Measurements from ENCODE around the gene IL23R. TPM values are rescaled to one million over a fixed set of nuclear protein-coding genes. Genes with fewer than 3 reads are reported as not detected.

Gene IL23R
- total RNA-seq, 1 donor from 2014 or later, result not detected

DNA sequence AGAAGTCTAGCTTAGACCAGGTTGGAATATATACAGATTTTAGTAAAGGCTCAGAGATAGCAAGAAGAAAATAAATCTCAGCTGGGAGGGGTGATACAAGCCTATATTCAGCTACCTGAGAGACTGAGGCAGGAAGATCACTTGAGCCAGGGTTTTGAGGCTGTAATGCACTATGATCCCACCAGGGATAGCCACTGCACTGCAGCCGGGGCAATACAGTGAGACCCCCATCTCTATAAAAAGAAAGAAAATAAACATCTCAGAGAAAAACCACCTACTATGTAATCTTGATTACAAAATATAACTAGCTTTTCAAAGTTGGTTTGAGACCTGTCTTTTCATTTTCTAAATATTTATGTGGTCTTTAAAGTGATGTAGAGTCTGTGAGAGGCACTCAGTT is 47.7 kb downstream of the IL23R start:
- intact Hi-C loops (cut with DNase I), result loop anchor here (2.0 kb wide), 1 partner anchor 287 kb away; no protein-coding TSS in a partner anchor
- H3K36me3 ChIP-seq, result no peaks in the 10 kb centered on the region
- no peak overlapping the region for H3K4me3 ChIP-seq
- H3K9me3 ChIP-seq, result no peaks in the 10 kb centered on the region
- no peaks in the 10 kb centered on the region for H3K4me1 ChIP-seq
- H3K27ac ChIP-seq, result no peak overlapping the region
- H3K27me3 ChIP-seq, result no peaks in the 10 kb centered on the region
- no peak for DNase-seq (ENCODE audit: low spot score in 2 of 2)
- TF ChIP-seq, protein P1, sequence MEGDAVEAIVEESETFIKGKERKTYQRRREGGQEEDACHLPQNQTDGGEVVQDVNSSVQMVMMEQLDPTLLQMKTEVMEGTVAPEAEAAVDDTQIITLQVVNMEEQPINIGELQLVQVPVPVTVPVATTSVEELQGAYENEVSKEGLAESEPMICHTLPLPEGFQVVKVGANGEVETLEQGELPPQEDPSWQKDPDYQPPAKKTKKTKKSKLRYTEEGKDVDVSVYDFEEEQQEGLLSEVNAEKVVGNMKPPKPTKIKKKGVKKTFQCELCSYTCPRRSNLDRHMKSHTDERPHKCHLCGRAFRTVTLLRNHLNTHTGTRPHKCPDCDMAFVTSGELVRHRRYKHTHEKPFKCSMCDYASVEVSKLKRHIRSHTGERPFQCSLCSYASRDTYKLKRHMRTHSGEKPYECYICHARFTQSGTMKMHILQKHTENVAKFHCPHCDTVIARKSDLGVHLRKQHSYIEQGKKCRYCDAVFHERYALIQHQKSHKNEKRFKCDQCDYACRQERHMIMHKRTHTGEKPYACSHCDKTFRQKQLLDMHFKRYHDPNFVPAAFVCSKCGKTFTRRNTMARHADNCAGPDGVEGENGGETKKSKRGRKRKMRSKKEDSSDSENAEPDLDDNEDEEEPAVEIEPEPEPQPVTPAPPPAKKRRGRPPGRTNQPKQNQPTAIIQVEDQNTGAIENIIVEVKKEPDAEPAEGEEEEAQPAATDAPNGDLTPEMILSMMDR (IDR thresholded peaks at IDR 0.05), result no peak

DNA sequence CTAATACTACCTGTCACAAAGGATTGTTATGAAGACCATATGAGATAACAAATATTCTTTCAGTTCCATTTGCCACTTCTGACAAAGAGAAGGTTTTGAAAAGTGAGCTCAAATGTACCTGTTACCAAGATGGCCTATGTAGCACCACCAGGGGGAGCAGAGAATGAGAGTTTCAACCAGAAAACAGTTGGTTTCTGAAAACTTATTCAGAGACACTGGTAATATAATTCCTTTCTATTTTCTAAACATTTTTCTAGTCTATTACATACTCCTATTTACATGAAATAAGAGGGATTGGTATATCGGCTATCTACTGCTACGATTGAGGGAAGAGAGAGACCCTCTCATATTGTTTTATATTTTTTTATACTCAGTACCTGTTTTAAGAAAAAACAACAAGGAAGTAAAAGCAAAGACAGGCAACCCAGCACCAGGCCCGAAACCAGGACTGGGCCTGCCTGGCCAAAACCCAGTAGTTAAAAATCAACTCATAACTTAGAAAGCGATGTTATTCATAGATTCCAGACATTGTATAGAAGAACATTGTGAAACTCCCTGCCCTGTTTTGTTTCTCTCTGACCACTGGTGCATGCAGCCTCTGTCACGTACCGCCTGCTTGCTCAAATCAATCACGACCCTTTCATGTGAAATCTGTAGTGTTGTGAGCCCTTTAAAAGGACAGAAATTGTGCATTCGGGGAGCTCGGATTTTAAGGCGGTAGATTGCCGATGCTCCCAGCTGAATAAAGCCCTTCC is 48.3 kb downstream of the IL23R start:
- Histone ChIP-seq H3K36me3 (no peaks in the 10 kb centered on the region), H3K9me3 (no peaks in the 10 kb centered on the region), H3K4me1 (no peaks in the 10 kb centered on the region), H3K27me3 (no peaks in the 10 kb centered on the region), H3K4me3 (no peak overlapping the region), H3K27ac (no peak overlapping the region)
- DNase-seq (ENCODE audit: low spot score in 2 of 2), result no peak
- intact Hi-C loops (cut with DNase I), result loop anchor here (2.0 kb wide), 1 partner anchor 286 kb away; no protein-coding TSS in a partner anchor
- TF ChIP-seq, protein P1 (IDR thresholded peaks at IDR 0.05), result peak in 2 of 3 experiments; percentile 26 to 42

DNA sequence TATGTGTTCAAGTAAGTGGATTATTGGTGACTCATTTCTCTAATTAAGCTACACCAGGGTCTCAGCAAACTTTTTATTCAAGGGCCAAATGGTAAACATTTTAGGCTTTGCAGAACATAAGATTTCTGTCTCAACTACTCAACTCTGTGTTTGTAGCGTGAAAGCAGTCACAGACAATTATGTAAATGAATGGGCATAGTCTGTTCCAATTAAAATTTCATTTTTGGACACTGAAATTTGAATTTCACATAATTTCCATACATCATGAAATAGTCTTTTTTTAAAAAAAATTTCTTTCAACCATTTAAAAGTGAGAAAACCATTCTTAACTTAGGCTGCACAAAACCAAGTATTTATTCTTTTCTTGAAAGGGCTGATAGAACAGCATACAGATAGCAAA is 50.1 kb downstream of the IL23R start:
- no peak overlapping the region for H3K4me3 ChIP-seq
- TF ChIP-seq, protein P1 (IDR thresholded peaks at IDR 0.05), result no peak
- no peaks in the 10 kb centered on the region for H3K4me1 ChIP-seq
- no peaks in the 10 kb centered on the region for H3K9me3 ChIP-seq
- H3K27ac ChIP-seq, result no peak overlapping the region
- no peaks in the 10 kb centered on the region for H3K27me3 ChIP-seq
- DNase-seq (ENCODE audit: low spot score in 2 of 2), result no peak
- H3K36me3 ChIP-seq, result no peaks in the 10 kb centered on the region
- intact Hi-C loops (cut with DNase I), result no loop called here

DNA sequence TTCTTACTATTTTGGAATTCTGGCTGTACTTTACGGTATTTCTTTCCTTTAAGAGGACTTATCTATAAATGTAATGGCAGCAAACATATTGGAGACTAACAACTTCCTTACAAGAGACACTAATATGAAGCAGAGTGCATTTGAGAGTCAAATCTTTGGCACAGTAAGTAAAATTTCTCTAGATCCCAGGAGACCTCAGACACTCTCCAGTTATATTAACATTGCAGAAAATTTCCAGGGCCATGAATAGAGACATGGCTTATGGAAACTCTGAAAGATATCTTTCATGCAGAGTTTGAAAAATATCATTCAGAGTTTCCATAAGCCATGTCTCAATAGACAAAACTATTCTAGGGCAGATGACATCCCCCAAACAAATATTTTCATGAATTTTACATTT is 51.2 kb downstream of the IL23R start:
- Histone ChIP-seq H3K4me1 (no peaks in the 10 kb centered on the region), H3K36me3 (no peaks in the 10 kb centered on the region), H3K4me3 (no peak overlapping the region), H3K27me3 (no peaks in the 10 kb centered on the region), H3K27ac (no peak overlapping the region), H3K9me3 (no peaks in the 10 kb centered on the region)
- intact Hi-C loops (cut with DNase I), result no loop called here
- TF ChIP-seq, protein P1 (IDR thresholded peaks at IDR 0.05), result no peak
- DNase-seq (ENCODE audit: low spot score in 2 of 2), result no peak

DNA sequence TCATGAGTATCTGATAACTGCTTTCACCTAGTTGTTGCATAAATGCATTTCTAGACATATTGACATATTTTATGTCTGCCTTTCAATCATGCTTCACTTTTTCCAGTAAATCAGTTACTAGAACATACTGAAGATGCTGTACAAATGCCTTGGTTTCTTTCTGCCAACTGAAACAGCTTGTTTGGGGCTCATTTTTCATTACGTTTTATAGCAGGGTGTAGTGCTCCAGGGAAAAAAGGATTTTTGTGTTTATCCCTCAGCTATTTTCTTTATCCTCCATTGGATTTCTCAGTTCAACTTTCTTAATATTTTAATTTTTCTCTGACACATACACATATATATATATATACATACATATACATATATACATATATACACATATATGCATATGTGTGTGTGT is 51.7 kb downstream of the IL23R start:
- Histone ChIP-seq H3K27ac (no peak overlapping the region), H3K36me3 (no peaks in the 10 kb centered on the region), H3K9me3 (no peaks in the 10 kb centered on the region), H3K27me3 (no peaks in the 10 kb centered on the region), H3K4me1 (no peaks in the 10 kb centered on the region), H3K4me3 (no peak overlapping the region)
- DNase-seq (ENCODE audit: low spot score in 2 of 2), result no peak
- intact Hi-C loops (cut with DNase I), result no loop called here
- TF ChIP-seq, protein P1 (IDR thresholded peaks at IDR 0.05), result no peak

Measured in ascending aorta (tissue), 2 donors.